Cardiac muscle cell (in vitro differentiated cells and primary cell): ENCODE results near the gene URB1. TPM values are rescaled to one million over a fixed set of nuclear protein-coding genes. Genes with fewer than 3 reads are reported as not detected.
"Not testable (repeated sequence)": the region's sequence is repeated elsewhere in the genome, so short reads cannot be mapped to it uniquely, and the experiment has no call there.

ENCODE experiments used
- DNase-seq, 2 donors: peaks; one replicate each; pipeline versions ENCODE4 v3.0.0 to v3.0.0-alpha.2; 2010 to 2017; ENCODE audit warnings: low read depth in 1 of 2, low spot score in 1 of 2
- H3K27ac ChIP-seq: fragments of 200-600 bp; sonication (generic); 2 replicates; pipeline ENCODE4 v1.5.1; 2016
- H3K27me3 ChIP-seq: fragments of 200-600 bp; sonication (generic); 2 replicates; pipeline ENCODE4 v1.6.0; 2016; ENCODE audit warnings: control low read depth
- H3K36me3 ChIP-seq: fragments of 200-600 bp; sonication (generic); 2 replicates; pipeline ENCODE4 v1.5.1; 2016; ENCODE audit warnings: control low read depth
- H3K4me1 ChIP-seq: fragments of 200-600 bp; sonication (generic); 2 replicates; pipeline ENCODE4 v1.8.1; 2017; ENCODE audit warnings: low read depth, mild to moderate bottlenecking, mixed run types
- H3K4me3 ChIP-seq: fragments of 200-600 bp; sonication (generic); 2 replicates; pipeline ENCODE4 v1.5.1; 2016; ENCODE audit warnings: mild to moderate bottlenecking
- H3K9me3 ChIP-seq: fragments of 200-600 bp; sonication (generic); 2 replicates; pipeline ENCODE4 v1.5.1; 2017; ENCODE audit warnings: low read depth, mild to moderate bottlenecking, control low read depth
- polyA plus RNA-seq: library from polyadenylated mRNA; unstranded; fragments of >200 nt; fragmentation: Nextera tagmentation; extraction: Ambion mirVana; gene quantifications from 2 replicates; pipeline ENCODE4 v1.2.1, GENCODE V29; 2016
- total RNA-seq: library from RNA; depleted of rRNA; stranded (reverse); fragments of >200 nt; gene quantifications from 2 replicates; pipeline ENCODE4 v1.2.3, GENCODE V29; 2016
- TF ChIP-seq, protein P1 (sequence below): IDR thresholded peaks from 2 replicates; pipeline ENCODE4 v1.5.1; 2012; ENCODE audit warnings: low read depth, mild to moderate bottlenecking, low read length

URB1 gene
- total and polyA plus RNA-seq, 2 experiments from 2014 or later: 3.7 to 13.9 TPM

- TF ChIP-seq, protein P1, sequence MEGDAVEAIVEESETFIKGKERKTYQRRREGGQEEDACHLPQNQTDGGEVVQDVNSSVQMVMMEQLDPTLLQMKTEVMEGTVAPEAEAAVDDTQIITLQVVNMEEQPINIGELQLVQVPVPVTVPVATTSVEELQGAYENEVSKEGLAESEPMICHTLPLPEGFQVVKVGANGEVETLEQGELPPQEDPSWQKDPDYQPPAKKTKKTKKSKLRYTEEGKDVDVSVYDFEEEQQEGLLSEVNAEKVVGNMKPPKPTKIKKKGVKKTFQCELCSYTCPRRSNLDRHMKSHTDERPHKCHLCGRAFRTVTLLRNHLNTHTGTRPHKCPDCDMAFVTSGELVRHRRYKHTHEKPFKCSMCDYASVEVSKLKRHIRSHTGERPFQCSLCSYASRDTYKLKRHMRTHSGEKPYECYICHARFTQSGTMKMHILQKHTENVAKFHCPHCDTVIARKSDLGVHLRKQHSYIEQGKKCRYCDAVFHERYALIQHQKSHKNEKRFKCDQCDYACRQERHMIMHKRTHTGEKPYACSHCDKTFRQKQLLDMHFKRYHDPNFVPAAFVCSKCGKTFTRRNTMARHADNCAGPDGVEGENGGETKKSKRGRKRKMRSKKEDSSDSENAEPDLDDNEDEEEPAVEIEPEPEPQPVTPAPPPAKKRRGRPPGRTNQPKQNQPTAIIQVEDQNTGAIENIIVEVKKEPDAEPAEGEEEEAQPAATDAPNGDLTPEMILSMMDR: no peak
- Histone ChIP-seq H3K4me3 (no peak overlapping the region), H3K27ac (no peak overlapping the region), H3K4me1 (no peaks in the 10 kb centered on the region), H3K27me3 (no peaks in the 10 kb centered on the region), H3K9me3 (no peaks in the 10 kb centered on the region), H3K36me3 (peaks cover 8% of the 10 kb centered on the region)
- DNase-seq: no peak
These were observed 80.5 kb downstream of the URB1 start for GRCh38 chr21:32312326-32312725.

DNA sequence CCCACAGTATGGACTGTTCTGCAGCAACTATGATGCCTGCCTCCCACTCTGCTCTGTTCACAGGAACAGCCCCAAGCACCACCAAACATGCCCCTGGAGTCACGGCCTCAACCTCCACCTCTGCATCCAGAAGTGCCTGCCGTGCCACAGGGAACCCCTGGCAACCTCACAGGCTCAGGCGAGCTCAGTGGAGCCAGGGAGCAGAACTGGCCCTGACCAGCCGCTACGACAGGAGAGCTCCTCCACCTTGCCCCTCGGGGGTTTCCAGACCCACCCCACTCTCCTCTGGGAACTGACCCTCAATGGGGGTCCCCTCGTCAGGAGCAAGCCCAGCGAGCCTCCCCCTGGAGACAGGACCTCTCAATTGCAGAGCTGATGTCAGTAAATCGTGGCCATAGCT, 81.2 kb downstream of the URB1 start:
- H3K9me3 ChIP-seq: no peaks in the 10 kb centered on the region
- H3K4me3 ChIP-seq: no peak overlapping the region
- no peak overlapping the region for H3K27ac ChIP-seq
- no peaks in the 10 kb centered on the region for H3K27me3 ChIP-seq
- no peaks in the 10 kb centered on the region for H3K4me1 ChIP-seq
- peaks cover 4% of the 10 kb centered on the region for H3K36me3 ChIP-seq
- no peak for DNase-seq
- TF ChIP-seq, protein P1: no peak

- not testable (repeated sequence) for DNase-seq, H3K4me3 ChIP-seq, H3K9me3 ChIP-seq, H3K27me3 ChIP-seq, H3K36me3 ChIP-seq, H3K4me1 ChIP-seq, H3K27ac ChIP-seq
These were observed 81.8 kb downstream of the URB1 start for GRCh38 chr21:32310976-32311375.

- Histone ChIP-seq H3K4me1 (no peaks in the 10 kb centered on the region), H3K36me3 (peaks cover 4% of the 10 kb centered on the region), H3K27me3 (no peaks in the 10 kb centered on the region), H3K4me3 (no peak overlapping the region), H3K9me3 (no peaks in the 10 kb centered on the region), H3K27ac (no peak overlapping the region)
- no peak for DNase-seq
- TF ChIP-seq, protein P1: no peak
These were observed 82.8 kb downstream of the URB1 start for GRCh38 chr21:32309906-32310460.

DNA sequence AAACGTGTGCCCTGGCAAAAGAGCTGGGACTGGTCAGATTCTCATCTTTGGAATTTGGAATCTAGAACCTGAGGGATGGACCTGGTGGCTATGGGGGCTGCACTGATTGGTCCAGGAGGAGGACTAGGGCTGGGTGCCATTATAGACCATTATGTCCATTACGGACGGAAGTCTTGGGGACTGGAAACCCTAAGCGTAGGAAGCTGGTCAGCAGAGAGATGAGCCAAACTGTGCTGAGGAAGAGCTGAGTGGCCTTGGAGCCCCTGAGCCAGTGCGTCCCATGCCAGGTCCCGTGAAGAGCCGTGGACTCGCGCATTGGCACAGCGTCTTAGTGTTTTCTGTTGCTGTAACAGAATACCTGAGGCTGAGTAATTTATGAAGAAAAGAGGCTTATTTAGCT, 84.1 kb downstream of the URB1 start:
- Histone ChIP-seq H3K9me3 (no peaks in the 10 kb centered on the region), H3K4me1 (no peaks in the 10 kb centered on the region), H3K4me3 (no peak overlapping the region), H3K36me3 (no peaks in the 10 kb centered on the region), H3K27me3 (no peaks in the 10 kb centered on the region), H3K27ac (no peak overlapping the region)
- TF ChIP-seq, protein P1: no peak
- DNase-seq: no peak

DNA sequence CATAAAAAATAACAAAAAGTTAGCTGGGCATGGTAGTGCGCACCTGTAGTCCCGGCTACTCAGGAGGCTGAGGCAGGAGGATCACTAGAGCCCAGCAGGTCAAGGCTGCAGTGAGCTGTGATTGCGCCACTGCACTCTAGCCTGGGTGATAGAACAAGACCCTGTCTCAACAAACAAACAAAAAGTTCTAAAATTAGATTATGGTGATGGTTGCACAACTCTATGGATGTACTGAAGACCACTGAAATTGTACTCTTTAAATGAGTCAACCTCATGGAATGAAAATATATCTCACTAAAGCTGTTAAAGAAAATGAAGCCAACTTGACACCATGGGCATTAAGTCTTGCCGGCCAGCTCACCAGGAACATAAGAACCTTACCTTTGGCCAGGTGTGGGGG, 85.1 kb downstream of the URB1 start:
- H3K27ac ChIP-seq: no peak overlapping the region
- no peaks in the 10 kb centered on the region for H3K27me3 ChIP-seq
- no peaks in the 10 kb centered on the region for H3K4me1 ChIP-seq
- TF ChIP-seq, protein P1: no peak
- H3K36me3 ChIP-seq: no peaks in the 10 kb centered on the region
- H3K4me3 ChIP-seq: no peak overlapping the region
- no peaks in the 10 kb centered on the region for H3K9me3 ChIP-seq
- DNase-seq: peak in 1 of 2 donors; percentile 56
